ENCODE data around the gene NRTN. TPM values are rescaled to one million over a fixed set of nuclear protein-coding genes. Genes with fewer than 3 reads are reported as not detected.

Gene NRTN
- total RNA-seq, 1 experiment from 2014 or later: 3.9 TPM

- H3K4me1 ChIP-seq (ENCODE audit: insufficient read depth, low read length): peaks cover 8% of the 10 kb centered on the region
- H3K9me2 ChIP-seq (replicated peaks; ENCODE audit: low read length): no peaks in the 10 kb centered on the region
- H3K27ac ChIP-seq (ENCODE audit: low read length): no peak overlapping the region
- BruUV-seq (replicated peaks): no TSS peak
- no peak overlapping the region for H2AFZ ChIP-seq (ENCODE audit: low read length)
- no peaks in the 10 kb centered on the region for H3F3A ChIP-seq (ENCODE audit: low read length, unreplicated experiment)
- no peak overlapping the region for H3K4me2 ChIP-seq (ENCODE audit: low read length)
- ChIA-PET CTCF (no interaction called here), POLR2A (ENCODE audit: unreplicated experiment) (no interaction called here)
- H3K4me3 ChIP-seq (ENCODE audit: low read length): no peak overlapping the region
- DNase-seq (no peak), ATAC-seq (no peak)
- H3K9ac ChIP-seq (ENCODE audit: low read length): no peak overlapping the region
- 0 out of 2 replicates have a peak, but pooled peaks cover 4% of the 10 kb centered on the region for H4K20me1 ChIP-seq (ENCODE audit: low read length)
- H3K27me3 ChIP-seq (ENCODE audit: low read length): no peaks in the 10 kb centered on the region
- H3K36me3 ChIP-seq (ENCODE audit: low read depth, low read length): peaks cover 45% of the 10 kb centered on the region
- TF ChIP-seq EZH2phosphoT487 (IDR thresholded peaks at IDR 0.05; ENCODE audit: borderline replicate concordance, low read length): no peak
- TF ChIP-seq, protein P1, sequence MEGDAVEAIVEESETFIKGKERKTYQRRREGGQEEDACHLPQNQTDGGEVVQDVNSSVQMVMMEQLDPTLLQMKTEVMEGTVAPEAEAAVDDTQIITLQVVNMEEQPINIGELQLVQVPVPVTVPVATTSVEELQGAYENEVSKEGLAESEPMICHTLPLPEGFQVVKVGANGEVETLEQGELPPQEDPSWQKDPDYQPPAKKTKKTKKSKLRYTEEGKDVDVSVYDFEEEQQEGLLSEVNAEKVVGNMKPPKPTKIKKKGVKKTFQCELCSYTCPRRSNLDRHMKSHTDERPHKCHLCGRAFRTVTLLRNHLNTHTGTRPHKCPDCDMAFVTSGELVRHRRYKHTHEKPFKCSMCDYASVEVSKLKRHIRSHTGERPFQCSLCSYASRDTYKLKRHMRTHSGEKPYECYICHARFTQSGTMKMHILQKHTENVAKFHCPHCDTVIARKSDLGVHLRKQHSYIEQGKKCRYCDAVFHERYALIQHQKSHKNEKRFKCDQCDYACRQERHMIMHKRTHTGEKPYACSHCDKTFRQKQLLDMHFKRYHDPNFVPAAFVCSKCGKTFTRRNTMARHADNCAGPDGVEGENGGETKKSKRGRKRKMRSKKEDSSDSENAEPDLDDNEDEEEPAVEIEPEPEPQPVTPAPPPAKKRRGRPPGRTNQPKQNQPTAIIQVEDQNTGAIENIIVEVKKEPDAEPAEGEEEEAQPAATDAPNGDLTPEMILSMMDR (conservative IDR thresholded peaks at IDR 0.05; ENCODE audit: low read depth, low read length): no peak
- TF ChIP-seq EZH2 (IDR thresholded peaks at IDR 0.05; ENCODE audit: low read length, unreplicated experiment): no peak
- intact Hi-C loops (cut with micrococcal nuclease): no loop called here
- H3K9me3 ChIP-seq (ENCODE audit: low read length): no peaks in the 10 kb centered on the region
- peaks cover 15% of the 10 kb centered on the region for H3K79me2 ChIP-seq (ENCODE audit: low read length)
These were observed 19.4 kb upstream of the NRTN start for GRCh38 chr19:5785423-5785822.

DNA sequence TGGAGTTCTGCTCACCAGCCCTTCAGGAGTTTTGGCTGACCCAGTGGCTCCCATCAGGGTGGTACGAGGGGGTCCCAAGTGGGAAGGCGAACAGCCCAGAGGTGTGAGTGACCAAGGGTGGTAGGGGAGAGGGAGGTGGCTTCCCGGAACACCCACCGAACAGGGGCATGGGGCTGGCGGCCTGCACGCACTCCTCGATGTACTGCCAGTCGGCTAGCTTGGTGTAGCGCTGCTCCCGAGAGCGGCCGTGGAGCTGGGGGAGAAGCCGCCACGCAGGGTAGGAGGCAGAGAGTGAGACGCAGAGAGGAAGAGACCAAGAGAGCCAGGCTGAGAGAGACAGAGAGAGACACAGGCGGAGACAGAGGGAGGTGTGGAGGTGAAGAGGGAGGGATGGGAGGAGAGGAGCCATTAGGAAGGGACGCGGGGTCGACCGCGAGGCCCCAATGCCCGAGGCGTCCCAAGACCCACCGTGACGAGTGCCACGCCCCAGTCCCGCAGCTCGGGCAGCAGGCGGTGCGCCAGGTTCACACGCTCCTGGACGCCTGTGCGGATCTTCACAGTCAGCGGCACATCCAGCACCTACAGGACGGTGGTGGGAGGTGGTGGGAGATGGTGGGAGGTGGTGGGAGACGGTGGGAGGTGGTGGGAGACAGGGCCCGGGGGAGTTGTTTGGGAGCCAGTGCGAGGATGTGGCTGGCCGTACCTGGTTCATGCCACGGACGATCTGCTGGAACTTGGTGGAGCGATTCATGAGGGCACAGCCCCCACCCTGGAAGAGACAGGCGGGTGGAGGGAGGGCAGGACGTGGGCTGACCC, 18.1 kb upstream of the NRTN start:
- Histone ChIP-seq H3K27ac (ENCODE audit: low read length) (no peak overlapping the region), H3K4me2 (ENCODE audit: low read length) (no peak overlapping the region), H3K9me2 (replicated peaks; ENCODE audit: low read length) (no peaks in the 10 kb centered on the region), H3K36me3 (ENCODE audit: low read depth, low read length) (peaks cover 45% of the 10 kb centered on the region), H3K9ac (ENCODE audit: low read length) (no peak overlapping the region), H3K9me3 (ENCODE audit: low read length) (no peaks in the 10 kb centered on the region), H3F3A (ENCODE audit: low read length, unreplicated experiment) (no peaks in the 10 kb centered on the region), H3K79me2 (ENCODE audit: low read length) (peaks cover 15% of the 10 kb centered on the region), H3K27me3 (ENCODE audit: low read length) (no peaks in the 10 kb centered on the region), H4K20me1 (ENCODE audit: low read length) (0 out of 2 replicates have a peak, but pooled peaks cover 4% of the 10 kb centered on the region), H2AFZ (ENCODE audit: low read length) (no peak overlapping the region), H3K4me1 (ENCODE audit: insufficient read depth, low read length) (peaks cover 8% of the 10 kb centered on the region), H3K4me3 (ENCODE audit: low read length) (no peak overlapping the region)
- intact Hi-C loops (cut with micrococcal nuclease): no loop called here
- BruUV-seq (replicated peaks): no TSS peak
- no peak for TF ChIP-seq EZH2phosphoT487 (IDR thresholded peaks at IDR 0.05; ENCODE audit: borderline replicate concordance, low read length)
- TF ChIP-seq, protein P1 (conservative IDR thresholded peaks at IDR 0.05; ENCODE audit: low read depth, low read length): no peak
- TF ChIP-seq EZH2 (IDR thresholded peaks at IDR 0.05; ENCODE audit: low read length, unreplicated experiment): no peak
- no peak for DNase-seq
- ChIA-PET CTCF (no interaction called here), POLR2A (ENCODE audit: unreplicated experiment) (no interaction called here)
- ATAC-seq: no peak
